ENCODE data around the gene TBC1D5. TPM values are rescaled to one million over a fixed set of nuclear protein-coding genes. Genes with fewer than 3 reads are reported as not detected.

The TBC1D5 gene
- total and polyA plus RNA-seq, 2 of the 8 experiments (the other 6 are each of a cell fraction or from before 2014, with no cell fraction given), result 11.0 to 22.9 TPM

DNA sequence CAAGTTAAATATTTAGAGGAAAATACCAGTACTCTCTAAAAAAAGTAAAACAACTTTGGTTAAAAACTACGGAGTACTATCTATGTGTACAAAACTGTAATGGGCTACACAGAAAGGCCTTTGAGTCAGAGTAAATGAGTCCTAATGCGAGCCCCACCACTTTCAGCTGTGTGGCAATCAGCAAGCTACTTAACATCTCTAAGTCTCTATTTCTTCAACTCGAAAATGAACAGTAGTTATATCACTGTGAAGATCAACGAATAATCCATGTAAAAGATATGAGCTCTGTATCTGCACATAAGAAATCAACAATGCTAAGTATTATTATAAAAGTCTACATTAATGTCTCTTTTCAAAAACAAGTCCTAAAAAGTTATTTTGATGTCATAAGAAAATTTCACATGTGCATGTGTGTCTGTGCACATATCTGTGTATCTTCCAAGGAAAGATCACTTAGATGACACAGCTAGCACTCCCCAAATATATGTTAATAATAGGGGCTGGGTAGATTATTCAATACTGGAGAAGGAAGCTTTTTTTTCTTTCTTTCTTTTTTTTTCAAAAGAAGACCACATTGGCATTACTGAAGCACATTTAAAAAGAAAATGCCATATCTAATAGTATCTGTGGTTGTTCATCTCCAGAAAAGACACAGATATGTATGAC lies 58.8 kb downstream of the TBC1D5 start:
- no peak overlapping the region for H3K18ac ChIP-seq (ENCODE audit: extremely low read depth, low read length)
- no peak overlapping the region for H4K8ac ChIP-seq (ENCODE audit: extremely low read depth, insufficient read depth, low read length)
- no peak overlapping the region for H3K4me2 ChIP-seq (ENCODE audit: insufficient read depth in 1 of 2, low read depth in 2 of 2, low read length in 2 of 2)
- peaks cover 0 to 3% of the 10 kb centered on the region in 2 experiments for H4K20me1 ChIP-seq (replicated peaks in 1 of 2; ENCODE audit: control insufficient read depth in 1 of 2, insufficient read depth in 2 of 2, low read length in 2 of 2)
- H2BK5ac ChIP-seq (ENCODE audit: low read depth, low read length), result no peak overlapping the region
- H4K5ac ChIP-seq (ENCODE audit: insufficient read length, low read depth, low read length), result no peak overlapping the region
- H3K23me2 ChIP-seq (ENCODE audit: low read depth, low read length), result no peaks in the 10 kb centered on the region
- no peaks in the 10 kb centered on the region for H3K79me2 ChIP-seq (ENCODE audit: control insufficient read depth in 1 of 2, insufficient read depth in 2 of 2, low read length in 2 of 2)
- H2BK15ac ChIP-seq (ENCODE audit: low read length), result no peak overlapping the region
- H2AFZ ChIP-seq (ENCODE audit: low read length), result no peak overlapping the region
- no peak overlapping the region for H3K27ac ChIP-seq (ENCODE audit: low read depth, low read length)
- POLR2A ChIA-PET (ENCODE audit: partially characterized antibody), result no interaction called here
- DNase-seq (ENCODE audit: low read depth in 1 of 2, low spot score in 2 of 2) (no peak), FAIRE-seq (no peak)
- no peaks in the 10 kb centered on the region for H3K9me3 ChIP-seq (ENCODE audit: insufficient read depth in 2 of 2, low read depth in 1 of 2, low read length in 1 of 2)
- H3K4me3 ChIP-seq (ENCODE audit: extremely low read depth in 1 of 4, insufficient read depth in 2 of 4, low read depth in 3 of 4, low read length in 4 of 4), result no peak overlapping the region
- H2AK5ac ChIP-seq (ENCODE audit: low read depth, low read length), result no peak overlapping the region
- H4K91ac ChIP-seq (replicated peaks; ENCODE audit: insufficient read length, low read length), result no peak overlapping the region
- no peak overlapping the region for H3K9ac ChIP-seq (replicated peaks in 1 of 4; ENCODE audit: extremely low read depth in 1 of 4, low read depth in 3 of 4, low read length in 3 of 4)
- H3K23ac ChIP-seq (ENCODE audit: insufficient read length), result no peak overlapping the region
- no peak overlapping the region for H2BK12ac ChIP-seq (ENCODE audit: low read depth, low read length)
- H3K4me1 ChIP-seq (replicated peaks in 1 of 4; ENCODE audit: control insufficient read depth in 3 of 4, insufficient read depth in 4 of 4, low read length in 3 of 4), result no peaks in the 10 kb centered on the region; a peak in 1 of 7 replicates
- H3K4ac ChIP-seq (replicated peaks; ENCODE audit: insufficient read length, low read depth, low read length), result no peak overlapping the region
- no peak overlapping the region for H2BK120ac ChIP-seq (replicated peaks; ENCODE audit: low read depth, low read length)
- WGBS, 2 experiments (ENCODE audit: extremely low coverage in 1 of 2, insufficient coverage in 1 of 2, insufficient read length in 1 of 2, insufficient replicate concordance in 2 of 2, low coverage in 1 of 2, low lambda C conversion rate in 2 of 2, missing lambda C conversion rate in 1 of 2), result 91% methylated on average over 4 of the region's 4 CpGs; no CpG with 5 or more reads in 1 of the 2 experiments
- no peaks in the 10 kb centered on the region for H3K36me3 ChIP-seq (ENCODE audit: control insufficient read depth in 2 of 4, insufficient read depth in 4 of 4, low read length in 3 of 4)
- H2BK20ac ChIP-seq (ENCODE audit: low read length), result no peak overlapping the region
- no peaks in the 10 kb centered on the region for H3K27me3 ChIP-seq (replicated peaks in 1 of 4; ENCODE audit: control insufficient read depth in 3 of 4, extremely low read depth in 1 of 4, insufficient read depth in 3 of 4, low read length in 3 of 4)
- CTCF ChIA-PET (ENCODE audit: partially characterized antibody), result interaction anchor here (1.0 kb wide), 1 partner anchor 38 kb away, joined by 5 read pairs; no protein-coding TSS in a partner anchor
- no peaks in the 10 kb centered on the region for H3K79me1 ChIP-seq (ENCODE audit: low read depth, low read length)
- no peak overlapping the region for H3K14ac ChIP-seq (ENCODE audit: insufficient read length)
- no peak overlapping the region for H3K56ac ChIP-seq (replicated peaks; ENCODE audit: insufficient read length, low read depth, low read length)
- TF ChIP-seq KDM4A (IDR thresholded peaks at IDR 0.05; ENCODE audit: low read depth, low read length, severe bottlenecking), result no peak
- TF ChIP-seq MAFK (IDR thresholded peaks at IDR 0.05; ENCODE audit: low read depth, low read length), result no peak
- no peak for TF ChIP-seq KDM5A (IDR thresholded peaks at IDR 0.05; ENCODE audit: low read length)
- TF ChIP-seq, protein P1, sequence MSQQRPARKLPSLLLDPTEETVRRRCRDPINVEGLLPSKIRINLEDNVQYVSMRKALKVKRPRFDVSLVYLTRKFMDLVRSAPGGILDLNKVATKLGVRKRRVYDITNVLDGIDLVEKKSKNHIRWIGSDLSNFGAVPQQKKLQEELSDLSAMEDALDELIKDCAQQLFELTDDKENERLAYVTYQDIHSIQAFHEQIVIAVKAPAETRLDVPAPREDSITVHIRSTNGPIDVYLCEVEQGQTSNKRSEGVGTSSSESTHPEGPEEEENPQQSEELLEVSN (IDR thresholded peaks at IDR 0.05), result no peak
